ENCODE data around the gene CTNNA3.

CTNNA3 gene

GRCh38 chr10:67612577-67613537, 83.1 kb downstream of the CTNNA3 start:
- H3K27me3 ChIP-seq (ENCODE audit: insufficient read depth, poor library complexity, severe bottlenecking) = no peaks in the 10 kb centered on the region
- H3K27ac ChIP-seq (ENCODE audit: poor library complexity, severe bottlenecking) = no peak overlapping the region
- no peak overlapping the region for H3K4me3 ChIP-seq (ENCODE audit: severe bottlenecking)
- TF ChIP-seq, protein P1, sequence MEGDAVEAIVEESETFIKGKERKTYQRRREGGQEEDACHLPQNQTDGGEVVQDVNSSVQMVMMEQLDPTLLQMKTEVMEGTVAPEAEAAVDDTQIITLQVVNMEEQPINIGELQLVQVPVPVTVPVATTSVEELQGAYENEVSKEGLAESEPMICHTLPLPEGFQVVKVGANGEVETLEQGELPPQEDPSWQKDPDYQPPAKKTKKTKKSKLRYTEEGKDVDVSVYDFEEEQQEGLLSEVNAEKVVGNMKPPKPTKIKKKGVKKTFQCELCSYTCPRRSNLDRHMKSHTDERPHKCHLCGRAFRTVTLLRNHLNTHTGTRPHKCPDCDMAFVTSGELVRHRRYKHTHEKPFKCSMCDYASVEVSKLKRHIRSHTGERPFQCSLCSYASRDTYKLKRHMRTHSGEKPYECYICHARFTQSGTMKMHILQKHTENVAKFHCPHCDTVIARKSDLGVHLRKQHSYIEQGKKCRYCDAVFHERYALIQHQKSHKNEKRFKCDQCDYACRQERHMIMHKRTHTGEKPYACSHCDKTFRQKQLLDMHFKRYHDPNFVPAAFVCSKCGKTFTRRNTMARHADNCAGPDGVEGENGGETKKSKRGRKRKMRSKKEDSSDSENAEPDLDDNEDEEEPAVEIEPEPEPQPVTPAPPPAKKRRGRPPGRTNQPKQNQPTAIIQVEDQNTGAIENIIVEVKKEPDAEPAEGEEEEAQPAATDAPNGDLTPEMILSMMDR (IDR thresholded peaks at IDR 0.05; ENCODE audit: poor library complexity, severe bottlenecking) = no peak
- no peaks in the 10 kb centered on the region for H3K9me3 ChIP-seq (ENCODE audit: severe bottlenecking)
- no peak for DNase-seq (ENCODE audit: low spot score)
- H3K36me3 ChIP-seq (ENCODE audit: low read depth) = no peaks in the 10 kb centered on the region
- ATAC-seq (ENCODE audit: low read depth) = no peak
- no peaks in the 10 kb centered on the region for H3K4me1 ChIP-seq (ENCODE audit: insufficient read depth, poor library complexity, severe bottlenecking)

- TF ChIP-seq, protein P1 (IDR thresholded peaks at IDR 0.05; ENCODE audit: poor library complexity, severe bottlenecking) = no peak
- Histone ChIP-seq H3K4me3 (ENCODE audit: severe bottlenecking) (no peak overlapping the region), H3K36me3 (ENCODE audit: low read depth) (no peaks in the 10 kb centered on the region), H3K27me3 (ENCODE audit: insufficient read depth, poor library complexity, severe bottlenecking) (no peaks in the 10 kb centered on the region), H3K4me1 (ENCODE audit: insufficient read depth, poor library complexity, severe bottlenecking) (no peaks in the 10 kb centered on the region), H3K9me3 (ENCODE audit: severe bottlenecking) (no peaks in the 10 kb centered on the region), H3K27ac (ENCODE audit: poor library complexity, severe bottlenecking) (no peak overlapping the region)
- ATAC-seq (ENCODE audit: low read depth) (no peak), DNase-seq (ENCODE audit: low spot score) (no peak)
These were observed 83.8 kb downstream of the CTNNA3 start for GRCh38 chr10:67612176-67612575.

DNA sequence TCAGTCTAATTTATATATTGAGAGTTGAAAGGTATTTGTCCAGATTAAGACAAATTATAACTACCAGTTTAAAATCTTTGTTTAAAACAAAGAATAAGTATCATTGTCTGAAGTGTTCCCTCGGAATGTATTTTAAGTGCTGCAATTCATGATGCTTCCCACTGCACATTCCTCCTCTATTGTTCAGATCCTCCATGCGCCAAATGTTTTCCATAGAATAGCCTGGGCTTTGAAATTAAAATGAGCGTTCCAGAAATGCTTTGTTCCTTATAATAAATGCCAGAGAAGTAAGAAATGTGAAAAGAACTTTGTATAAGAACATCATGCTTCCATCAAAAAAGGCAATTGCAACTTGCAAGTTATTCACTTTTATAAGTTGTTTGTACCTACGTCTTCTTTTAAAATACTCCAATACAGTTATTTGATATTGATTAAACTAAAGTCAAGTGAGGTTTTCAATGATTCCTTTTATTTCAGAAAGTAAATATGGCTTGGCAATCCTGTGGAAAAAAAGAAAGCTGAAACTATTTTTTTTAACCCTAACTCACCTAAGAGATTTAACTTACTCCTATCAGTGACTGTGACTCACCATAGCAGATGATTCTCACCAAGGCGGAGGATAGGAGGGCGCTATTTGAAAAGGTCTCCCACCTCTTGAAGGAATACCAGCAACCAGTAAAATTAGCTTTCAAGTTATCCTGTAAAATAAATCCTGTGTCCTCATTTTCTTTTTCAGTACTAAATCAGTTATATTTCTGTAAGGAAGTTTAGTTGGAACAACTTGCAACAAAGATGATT, 85.8 kb downstream of the CTNNA3 start:
- Histone ChIP-seq H3K36me3 (ENCODE audit: low read depth) (no peaks in the 10 kb centered on the region), H3K27me3 (ENCODE audit: insufficient read depth, poor library complexity, severe bottlenecking) (no peaks in the 10 kb centered on the region), H3K9me3 (ENCODE audit: severe bottlenecking) (no peaks in the 10 kb centered on the region), H3K27ac (ENCODE audit: poor library complexity, severe bottlenecking) (no peak overlapping the region), H3K4me3 (ENCODE audit: severe bottlenecking) (no peak overlapping the region), H3K4me1 (ENCODE audit: insufficient read depth, poor library complexity, severe bottlenecking) (no peaks in the 10 kb centered on the region)
- ATAC-seq (ENCODE audit: low read depth) = no peak
- TF ChIP-seq, protein P1 (IDR thresholded peaks at IDR 0.05; ENCODE audit: poor library complexity, severe bottlenecking) = no peak
- DNase-seq (ENCODE audit: low spot score) = no peak

DNA sequence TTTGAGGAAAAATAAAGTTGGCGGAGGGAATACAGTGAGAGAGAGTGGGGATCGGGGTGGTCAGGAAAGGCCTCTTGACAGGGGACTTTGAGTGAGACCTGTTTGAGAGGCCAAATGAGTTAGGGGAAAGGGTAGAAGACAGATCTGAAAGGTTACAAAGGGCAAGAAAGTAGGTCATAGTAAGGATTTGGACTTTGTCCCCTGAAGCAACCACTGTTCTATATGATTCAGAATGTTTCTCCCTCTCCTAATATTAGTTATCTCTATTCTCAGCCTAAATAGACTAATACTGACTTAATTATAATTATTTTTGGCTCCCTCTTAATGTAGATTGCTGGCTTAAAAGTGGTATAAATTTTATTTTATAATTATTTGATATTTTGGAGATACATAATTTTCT, 88.0 kb downstream of the CTNNA3 start:
- no peaks in the 10 kb centered on the region for H3K27me3 ChIP-seq (ENCODE audit: insufficient read depth, poor library complexity, severe bottlenecking)
- no peaks in the 10 kb centered on the region for H3K9me3 ChIP-seq (ENCODE audit: severe bottlenecking)
- H3K36me3 ChIP-seq (ENCODE audit: low read depth) = no peaks in the 10 kb centered on the region
- no peaks in the 10 kb centered on the region for H3K4me1 ChIP-seq (ENCODE audit: insufficient read depth, poor library complexity, severe bottlenecking)
- DNase-seq (ENCODE audit: low spot score) = no peak
- no peak overlapping the region for H3K4me3 ChIP-seq (ENCODE audit: severe bottlenecking)
- TF ChIP-seq, protein P1 (IDR thresholded peaks at IDR 0.05; ENCODE audit: poor library complexity, severe bottlenecking) = no peak
- no peak overlapping the region for H3K27ac ChIP-seq (ENCODE audit: poor library complexity, severe bottlenecking)
- no peak for ATAC-seq (ENCODE audit: low read depth)
